K562 (cell line): ENCODE data around the gene SYCE1. TPM values are rescaled to one million over a fixed set of nuclear protein-coding genes. Genes with fewer than 3 reads are reported as not detected.

Experiments
- CXXC5 ChIP-seq: fragments of 250-450 bp; sonication (Bioruptor Pico); IDR thresholded peaks from 2 replicates; pipeline ENCODE4 v1.8.0; 2022; ENCODE audit warnings: inconsistent platforms, mild to moderate bottlenecking, moderate library complexity
- HSF4 ChIP-seq: fragments of 250-450 bp; sonication (Bioruptor Pico); IDR thresholded peaks from 2 replicates; pipeline ENCODE4 v2.1.2; 2022; ENCODE audit warnings: mild to moderate bottlenecking, moderate library complexity, borderline replicate concordance
- KLF1 ChIP-seq: fragments of 450-650 bp; IDR thresholded peaks from 2 replicates; pipeline ENCODE4 v1.6.1; 2016; ENCODE audit warnings: missing genetic modification characterization, missing compliant biosample characterization
- NONO ChIP-seq, 2 experiments: fragments of 200-400 bp in 1 of 2; fragments of 450-650 bp in 1 of 2; formaldehyde crosslinking in 1 of 2; IDR thresholded peaks; 2 replicates each; pipeline ENCODE4 v1.6.1; 2017; ENCODE audit warnings: low read depth in 2 of 2, mild to moderate bottlenecking in 2 of 2, moderate library complexity in 2 of 2, low read length in 1 of 2
- PHB ChIP-seq: fragments of 250-450 bp; sonication (Bioruptor Pico); IDR thresholded peaks from 2 replicates; pipeline ENCODE4 v1.5.0; 2021
- RBFOX2 ChIP-seq: fragments of 200-400 bp; formaldehyde crosslinking; IDR thresholded peaks from 2 replicates; pipeline ENCODE4 v1.6.1; 2017; ENCODE audit warnings: low read depth, mild to moderate bottlenecking, low read length, moderate library complexity
- SMAD3 ChIP-seq: fragments of 450-650 bp; formaldehyde crosslinking; conservative IDR thresholded peaks from 2 replicates; pipeline ENCODE4 v1.4.0; 2020; ENCODE audit warnings: mild to moderate bottlenecking
- SREBF1 ChIP-seq: fragments of 150-350 bp; IDR thresholded peaks from 2 replicates; pipeline ENCODE4 v1.6.1; 2014; ENCODE audit warnings: antibody characterized with exemption, low read depth, low read length, borderline replicate concordance
- TFAM ChIP-seq: fragments of 250-450 bp; sonication (Bioruptor Pico); conservative IDR thresholded peaks from 2 replicates; pipeline ENCODE4 v1.5.0; 2021; ENCODE audit warnings: mild to moderate bottlenecking, moderate library complexity
- ZFPM2 ChIP-seq: fragments of 250-450 bp; sonication (Bioruptor Pico); IDR thresholded peaks from 2 replicates; pipeline ENCODE4 v1.5.1; 2022; ENCODE audit warnings: mild to moderate bottlenecking
- ZNF12 ChIP-seq: sonication (generic); formaldehyde crosslinking; IDR thresholded peaks from 2 replicates; pipeline ENCODE4 v1.4.0; 2020; ENCODE audit warnings: mild to moderate bottlenecking, missing genetic modification reagents
- ZNF134 ChIP-seq: fragments of 250-450 bp; sonication (Bioruptor Pico); conservative IDR thresholded peaks from 2 replicates; pipeline ENCODE4 v1.4.0; 2020
- ZNF311 ChIP-seq: fragments of 250-450 bp; sonication (Bioruptor Pico); IDR thresholded peaks from 2 replicates; pipeline ENCODE4 v1.4.0; 2020; ENCODE audit warnings: mild to moderate bottlenecking, moderate library complexity
- ZNF408 ChIP-seq: fragments of 250-450 bp; sonication (Bioruptor Pico); IDR thresholded peaks from 2 replicates; pipeline ENCODE4 v1.4.0; 2020; ENCODE audit warnings: low read depth, mild to moderate bottlenecking, moderate library complexity
- ZSCAN32 ChIP-seq: fragments of 450-650 bp; formaldehyde crosslinking; IDR thresholded peaks from 2 replicates; pipeline ENCODE4 v1.4.0; 2020; ENCODE audit warnings: mild to moderate bottlenecking, moderate library complexity
- polyA plus RNA-seq, 8 experiments: library from polyadenylated mRNA; depleted of rRNA in 4 of 8; stranded (reverse) in 5 of 8; unstranded in 3 of 8; fragments of >200 nt; fragmentation: Nextera tagmentation in 2 of 8; fragmentation: Illumina TruSeq in 1 of 8; extraction: Ambion mirVana in 2 of 8; extraction: Trizol in 1 of 8; gene quantifications; 2 replicates each; pipeline versions ENCODE4 v1.2.1 to v1.2.3, GENCODE V29; 2011 to 2014; ENCODE audit warnings: inconsistent platforms in 1 of 8, missing spikeins in 1 of 8
- total RNA-seq, 7 experiments: library from RNA; depleted of rRNA in 6 of 7; stranded (reverse); fragments of >200 nt in 6 of 7; fragmentation: Illumina TruSeq in 2 of 7; extraction: Trizol in 2 of 7; gene quantifications; 2 replicates each; pipeline versions ENCODE4 v1.2.1 to v1.2.3, GENCODE V29; 2011 to 2021; ENCODE audit warnings: low replicate concordance in 1 of 7
- TF ChIP-seq, protein P1 (sequence below): IDR thresholded peaks from 2 replicates; pipeline ENCODE4 v1.6.1; 2016; ENCODE audit warnings: missing genetic modification characterization, missing compliant biosample characterization

The SYCE1 gene
- total and polyA plus RNA-seq, 9 of the 15 experiments (the other 6 are each of a cell fraction or from before 2014, with no cell fraction given) = not detected

DNA sequence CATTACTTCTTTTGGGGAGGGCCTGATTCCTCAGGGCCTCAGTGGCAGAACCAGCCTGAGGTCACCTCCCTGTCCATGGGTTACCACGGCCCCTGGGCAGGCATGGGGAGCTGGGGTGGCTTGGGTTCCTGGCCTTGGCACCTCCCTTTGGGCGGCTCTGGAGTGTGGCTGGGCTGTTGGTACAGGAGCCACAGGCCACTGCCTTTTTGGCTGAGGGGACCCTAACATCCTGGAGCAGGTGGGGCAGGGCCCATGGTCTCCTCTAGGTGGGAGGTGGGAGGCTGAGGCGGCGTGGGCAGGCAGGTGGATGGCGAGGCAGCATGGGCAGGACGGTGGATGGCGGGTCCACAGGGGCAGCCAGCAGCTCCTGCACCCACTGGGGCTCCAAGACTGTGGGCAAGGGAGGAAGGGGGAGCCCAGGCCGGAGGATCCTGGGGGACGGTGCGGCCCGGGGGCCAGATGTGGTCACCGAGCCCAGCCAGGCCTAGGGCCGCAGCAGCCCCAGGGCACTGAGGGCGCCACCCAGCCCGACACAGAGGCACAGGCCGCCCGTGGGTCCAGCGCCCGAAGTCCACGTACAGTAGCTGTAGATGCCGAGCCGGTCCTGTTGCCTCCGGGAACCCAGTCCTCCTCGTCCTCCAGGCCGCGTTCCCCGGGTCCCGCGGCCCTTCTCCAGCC is 2.4 kb upstream of the SYCE1 start (continued):
- TF ChIP-seq HSF4 (CRISPR knock-in tag) (no peak), SREBF1 (no peak), TFAM (CRISPR knock-in tag) (no peak), ZNF408 (CRISPR knock-in tag) (no peak), ZSCAN32 (no peak), KLF1 (tag) (no peak), PHB (CRISPR knock-in tag) (no peak), NONO (IDR thresholded peaks at IDR 0.05; ENCODE audit: low read depth in 2 of 2, low read length in 1 of 2) (no peak), ZNF311 (CRISPR knock-in tag) (no peak), ZFPM2 (CRISPR knock-in tag) (no peak), SMAD3 (CRISPR knock-in tag) (no peak), RBFOX2 (no peak), ZNF12 (no peak), ZNF134 (no peak), CXXC5 (CRISPR knock-in tag) (no peak)
- TF ChIP-seq, protein P1, sequence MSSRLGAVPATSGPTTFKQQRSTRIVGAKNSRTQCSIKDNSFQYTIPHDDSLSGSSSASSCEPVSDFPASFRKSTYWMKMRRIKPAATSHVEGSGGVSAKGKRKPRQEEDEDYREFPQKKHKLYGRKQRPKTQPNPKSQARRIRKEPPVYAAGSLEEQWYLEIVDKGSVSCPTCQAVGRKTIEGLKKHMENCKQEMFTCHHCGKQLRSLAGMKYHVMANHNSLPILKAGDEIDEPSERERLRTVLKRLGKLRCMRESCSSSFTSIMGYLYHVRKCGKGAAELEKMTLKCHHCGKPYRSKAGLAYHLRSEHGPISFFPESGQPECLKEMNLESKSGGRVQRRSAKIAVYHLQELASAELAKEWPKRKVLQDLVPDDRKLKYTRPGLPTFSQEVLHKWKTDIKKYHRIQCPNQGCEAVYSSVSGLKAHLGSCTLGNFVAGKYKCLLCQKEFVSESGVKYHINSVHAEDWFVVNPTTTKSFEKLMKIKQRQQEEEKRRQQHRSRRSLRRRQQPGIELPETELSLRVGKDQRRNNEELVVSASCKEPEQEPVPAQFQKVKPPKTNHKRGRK (tag) = no peak
